CD4-positive, alpha-beta T cell treated with Interleukin-4 for 1 hour (primary cell): ENCODE results near the gene RYK.
A peak's percentile ranks its signal among the peaks of the same experiment; 100 is the strongest.
"Not testable (repeated sequence)": the region's sequence is repeated elsewhere in the genome, so short reads cannot be mapped to it uniquely, and the experiment has no call there.

ENCODE experiments used
- DNase-seq, 2 donors: peaks; one replicate each; pipeline ENCODE4 v3.0.0-alpha.2; 2020 to 2022

The RYK gene

DNA sequence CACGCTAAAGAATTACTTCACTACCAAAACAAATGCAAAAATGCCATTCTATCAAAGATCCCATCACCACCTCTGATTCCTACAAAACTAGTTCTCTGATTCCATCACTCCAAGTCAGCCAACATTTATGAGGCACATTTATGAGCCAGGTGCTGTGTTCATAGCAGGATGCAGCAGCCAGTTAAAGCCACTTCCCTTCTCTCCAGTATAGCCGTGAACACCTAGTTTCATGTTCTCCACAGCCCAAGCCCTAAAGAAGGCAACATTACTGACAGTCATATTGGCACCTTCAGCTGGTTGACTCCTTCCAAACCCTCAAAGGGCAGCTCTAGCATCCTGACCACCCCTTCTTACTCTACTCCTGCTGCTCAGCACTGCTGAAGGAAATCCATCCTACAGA lies 36.4 kb downstream of the RYK start:
- no peak for DNase-seq

DNA sequence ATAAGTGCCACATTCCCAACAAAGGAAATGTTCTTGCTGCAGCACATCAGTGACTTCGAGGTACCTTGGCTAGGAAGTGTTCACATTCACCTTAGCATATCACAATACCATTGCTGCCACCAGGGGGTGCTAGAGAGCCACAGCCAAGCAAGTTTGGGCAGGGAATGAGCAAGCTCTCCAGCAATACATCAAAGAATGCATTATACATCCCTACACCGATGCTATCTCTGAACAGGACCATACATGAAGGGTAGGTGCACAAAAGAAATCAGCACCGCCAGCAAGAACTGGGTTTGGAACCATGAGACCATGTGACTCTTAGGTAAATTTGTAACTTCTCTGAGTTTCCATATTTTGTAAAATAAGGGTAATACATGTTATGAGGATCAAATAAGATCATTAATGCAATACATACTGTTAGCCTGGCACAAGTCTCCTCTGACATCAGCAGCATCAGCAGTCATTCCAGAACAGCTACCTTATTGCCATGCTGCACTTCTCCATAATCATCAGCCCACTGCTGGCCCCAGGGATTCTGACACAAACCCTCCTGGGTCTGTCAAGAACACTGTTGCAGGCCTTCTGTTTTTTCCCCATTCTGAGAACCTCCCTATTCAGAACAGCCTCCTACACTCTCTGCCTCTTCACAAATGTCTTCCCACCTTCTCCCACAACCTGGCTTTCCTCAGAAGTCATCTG lies 37.5 kb downstream of the RYK start:
- DNase-seq = peak; percentile 78 to 80

DNA sequence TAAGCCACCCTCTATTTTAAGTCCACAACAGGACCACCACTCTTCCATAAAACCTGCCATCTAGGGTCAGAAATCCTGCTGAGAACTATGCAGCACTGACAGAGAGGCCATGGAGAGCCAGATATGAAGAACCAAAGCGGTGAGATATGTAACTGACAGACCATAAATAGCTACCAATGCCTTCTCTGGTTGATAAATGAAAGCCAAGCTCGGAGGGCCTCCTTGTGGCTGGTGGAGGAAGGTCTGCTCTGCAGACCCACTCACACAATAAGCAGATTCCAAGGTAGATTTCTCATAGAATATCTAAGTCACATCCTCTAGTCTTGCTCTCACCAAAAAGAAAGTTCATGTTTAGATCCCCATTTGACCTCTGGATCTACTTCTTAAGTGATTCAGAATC lies 38.9 kb downstream of the RYK start:
- no peak for DNase-seq

DNA sequence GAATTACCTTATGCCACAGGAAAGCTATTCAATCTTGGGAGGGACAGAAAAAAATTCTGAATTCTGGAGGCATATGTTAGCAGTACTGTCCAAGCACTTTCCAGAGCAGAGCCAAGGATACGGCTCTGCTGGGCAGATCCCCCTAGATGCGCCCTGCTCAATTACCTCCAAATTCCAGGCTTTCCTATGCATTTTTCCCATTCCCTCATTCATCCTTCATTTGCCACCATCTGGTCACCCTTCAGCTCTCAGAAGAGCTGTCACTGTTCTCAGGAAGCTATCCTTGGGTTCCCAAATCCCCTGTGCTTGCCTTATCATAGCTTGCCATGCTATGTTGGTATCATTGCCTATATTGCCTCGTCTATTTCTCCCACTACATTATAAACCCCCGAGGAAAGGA lies 45.2 kb downstream of the RYK start:
- DNase-seq = no peak

DNA sequence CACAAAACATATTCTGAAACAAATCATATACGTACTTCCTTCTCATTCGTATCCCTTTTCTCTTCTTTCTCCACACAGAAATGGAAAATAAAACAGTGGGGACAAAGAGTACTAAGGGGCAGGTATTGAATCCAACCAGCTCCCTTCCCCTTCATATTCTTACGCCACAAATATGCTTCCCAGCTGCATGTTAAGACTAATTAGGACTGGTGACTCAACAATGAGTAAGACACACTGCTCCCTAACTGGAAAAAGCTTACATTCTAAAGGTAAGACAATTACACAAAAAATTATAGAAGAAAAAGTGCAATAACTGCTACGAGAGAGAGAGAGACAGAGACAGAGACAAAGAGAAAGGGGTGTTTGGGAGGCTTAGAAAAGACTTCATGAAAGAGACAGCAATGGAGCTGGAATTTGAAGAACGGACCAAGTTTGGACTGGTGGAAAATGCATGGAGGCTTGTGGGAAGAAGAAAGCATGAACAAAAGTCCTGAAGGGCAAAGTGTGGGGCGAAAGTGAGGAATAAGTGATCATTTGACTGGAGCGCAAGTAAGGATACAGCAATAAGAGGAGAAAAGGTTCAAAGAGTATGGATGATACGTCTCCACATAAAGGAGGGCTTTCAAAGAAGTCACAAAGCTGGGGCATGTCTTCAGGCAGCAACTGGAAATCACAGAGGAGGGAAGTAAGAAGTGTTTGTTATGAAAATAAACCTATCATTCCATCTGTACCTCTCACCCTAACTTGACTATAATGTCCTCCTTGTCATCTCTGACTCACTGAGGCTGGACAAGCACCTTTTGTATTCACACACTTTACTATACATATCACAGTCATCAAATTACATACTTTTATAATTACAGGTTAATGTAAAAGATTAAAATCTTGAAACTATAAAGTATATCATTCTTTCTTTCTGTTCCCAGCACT lies 49.2 kb downstream of the RYK start:
- DNase-seq = no peak

DNA sequence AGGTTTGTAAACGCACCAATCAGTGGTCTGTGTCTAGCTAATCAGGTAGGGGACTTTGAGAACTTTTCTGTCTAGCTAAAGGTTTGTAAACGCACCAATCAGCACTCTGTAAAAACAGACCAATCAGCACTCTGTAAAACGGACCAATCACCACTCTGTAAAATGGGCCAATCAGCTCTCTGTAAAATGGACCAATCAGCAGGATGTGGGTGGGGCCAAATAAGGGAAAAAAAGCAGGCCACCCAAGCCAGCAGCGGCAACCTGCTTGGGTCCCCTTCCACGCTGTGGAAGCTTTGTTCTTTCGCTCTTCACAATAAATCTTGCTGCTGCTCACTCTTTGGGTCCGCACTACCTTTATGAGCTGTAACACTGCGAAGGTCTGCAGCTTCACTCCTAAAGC lies 50.8 kb downstream of the RYK start:
- not testable (repeated sequence) for DNase-seq

DNA sequence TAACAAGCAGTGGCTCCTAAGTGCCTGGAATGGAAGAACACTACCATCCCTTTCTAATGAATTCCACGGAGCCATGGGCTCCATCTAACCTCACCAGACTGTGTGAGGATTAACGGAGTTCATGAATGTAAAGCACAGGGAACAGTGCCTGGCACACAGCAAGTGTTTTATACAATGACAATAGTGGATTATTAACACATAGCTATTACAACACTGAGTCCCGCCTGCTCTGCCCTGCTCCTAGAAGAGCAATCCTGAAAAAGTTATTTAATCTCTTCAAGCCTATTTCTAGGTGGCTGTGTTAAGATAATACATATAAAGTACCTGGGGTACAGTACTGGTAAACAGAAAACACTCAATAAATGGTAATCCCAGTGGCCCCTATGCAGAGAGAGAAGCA lies 51.4 kb downstream of the RYK start:
- DNase-seq = no peak

DNA sequence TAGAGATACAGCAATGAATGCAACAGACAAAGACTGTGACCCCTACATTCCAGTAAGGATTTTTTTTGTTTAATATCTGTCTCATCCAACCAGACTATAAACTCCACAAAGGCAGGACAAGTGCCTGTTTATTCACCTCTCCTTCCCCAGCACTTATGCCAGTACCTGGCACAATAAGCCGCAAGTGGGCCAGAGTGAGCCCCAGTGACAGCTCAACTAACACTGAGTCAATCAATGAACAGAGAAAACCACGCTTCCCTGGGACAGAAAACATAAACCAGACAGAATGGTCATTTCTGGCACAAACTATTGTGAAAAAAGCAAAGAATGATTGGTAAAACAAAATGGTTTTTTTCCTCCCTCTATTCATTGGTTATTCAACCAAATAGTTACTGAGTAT lies 52.2 kb downstream of the RYK start:
- DNase-seq = no peak

DNA sequence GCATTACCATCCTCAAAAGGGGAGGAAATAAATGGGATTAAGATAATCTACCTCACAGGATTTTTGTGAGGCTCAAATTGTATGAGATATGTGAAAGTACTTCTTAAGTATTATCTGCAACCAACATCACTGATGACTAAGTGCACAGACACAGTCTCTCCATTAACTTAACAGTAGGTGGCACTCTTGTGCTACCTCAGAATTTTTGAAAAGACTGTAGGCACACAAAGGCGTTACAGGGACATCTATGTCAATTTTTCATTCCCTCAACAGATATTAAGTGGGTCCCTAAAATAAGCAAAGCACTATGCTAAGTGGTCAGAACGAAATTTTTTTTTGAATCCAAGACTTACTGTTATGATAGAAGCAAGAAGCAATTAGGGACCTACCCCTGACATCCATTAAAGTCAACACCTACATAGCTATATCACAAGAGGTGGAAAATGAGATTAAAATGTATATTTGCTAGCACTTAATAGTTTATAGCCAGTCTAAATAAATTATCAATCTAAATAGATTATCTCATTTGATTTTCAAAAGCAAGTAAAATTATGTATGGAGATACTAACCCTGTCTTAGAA lies 52.9 kb downstream of the RYK start:
- DNase-seq = peak in 1 of 2 donors; percentile 59

DNA sequence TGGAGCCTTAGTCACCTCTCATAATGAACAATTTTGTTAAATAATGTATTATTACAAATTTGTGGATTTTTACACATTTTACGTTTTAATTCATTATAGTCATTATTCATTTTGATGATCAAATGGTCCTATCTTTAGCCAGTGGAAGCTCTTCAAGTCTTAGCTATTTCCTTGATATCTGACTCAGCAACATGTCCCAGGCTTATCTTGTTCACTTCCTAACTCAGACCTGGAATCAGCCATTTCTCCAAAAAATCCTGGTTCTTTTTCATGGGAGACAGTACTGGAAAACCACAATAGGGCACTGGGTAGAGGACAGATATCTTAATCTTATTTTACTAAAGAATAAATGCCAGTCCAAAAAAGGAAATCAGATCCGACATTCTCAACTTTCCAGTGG lies 56.4 kb downstream of the RYK start:
- DNase-seq = no peak

DNA sequence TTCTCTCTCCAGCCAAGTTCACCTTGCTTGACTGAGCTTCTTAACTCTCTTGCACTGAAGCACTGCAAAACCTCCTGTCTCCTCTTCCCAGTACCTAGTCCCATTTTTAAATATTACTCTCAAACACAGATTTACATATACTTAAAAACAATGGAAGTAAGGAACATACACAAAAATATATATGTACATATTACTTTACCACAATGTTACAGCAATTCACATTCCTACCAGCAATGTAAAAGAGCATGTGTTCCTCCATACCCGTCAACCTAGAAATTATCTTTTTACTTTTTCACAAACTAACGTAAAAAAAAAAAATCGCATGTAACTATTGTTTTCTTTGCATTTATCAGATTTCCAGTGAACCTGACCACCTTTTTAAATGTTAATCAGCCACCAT lies 60.4 kb downstream of the RYK start:
- no peak for DNase-seq

DNA sequence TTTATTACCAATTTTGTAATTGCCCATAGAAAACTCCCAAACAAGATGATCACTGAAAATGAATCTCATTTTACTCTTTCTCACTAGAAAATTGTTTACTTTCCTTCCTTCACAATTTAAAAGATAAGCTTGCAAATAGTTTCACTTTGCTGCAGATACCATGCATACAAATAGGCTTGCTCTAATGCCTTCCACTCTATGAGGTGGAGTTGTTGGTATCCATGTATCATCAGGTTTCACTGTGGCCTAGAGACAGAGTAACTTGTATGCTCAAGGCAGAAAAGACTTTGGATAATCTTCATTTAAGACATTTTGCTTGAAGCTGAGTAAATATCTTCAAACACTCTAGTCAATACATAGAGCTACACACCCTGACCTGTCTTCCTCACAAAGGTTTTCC lies 60.8 kb downstream of the RYK start:
- no peak for DNase-seq

DNA sequence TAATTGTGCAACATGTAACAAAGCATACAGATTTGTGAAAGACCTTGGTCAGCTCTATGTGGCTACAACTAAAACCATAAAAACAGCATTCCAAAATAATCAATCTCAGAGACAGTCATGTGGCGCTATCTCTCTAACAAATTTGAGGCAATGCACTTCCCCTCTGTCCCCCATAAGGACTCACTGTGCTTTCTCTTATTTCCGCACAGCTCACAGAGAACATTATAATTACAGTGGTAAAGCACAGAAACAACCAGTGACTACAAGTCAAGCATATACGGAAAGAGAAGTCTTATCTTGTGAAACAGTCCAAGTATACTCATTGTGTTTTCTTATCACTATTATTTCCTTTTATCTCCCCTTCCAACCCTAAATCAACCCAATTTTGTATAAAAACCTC lies 64.3 kb downstream of the RYK start:
- no peak for DNase-seq

DNA sequence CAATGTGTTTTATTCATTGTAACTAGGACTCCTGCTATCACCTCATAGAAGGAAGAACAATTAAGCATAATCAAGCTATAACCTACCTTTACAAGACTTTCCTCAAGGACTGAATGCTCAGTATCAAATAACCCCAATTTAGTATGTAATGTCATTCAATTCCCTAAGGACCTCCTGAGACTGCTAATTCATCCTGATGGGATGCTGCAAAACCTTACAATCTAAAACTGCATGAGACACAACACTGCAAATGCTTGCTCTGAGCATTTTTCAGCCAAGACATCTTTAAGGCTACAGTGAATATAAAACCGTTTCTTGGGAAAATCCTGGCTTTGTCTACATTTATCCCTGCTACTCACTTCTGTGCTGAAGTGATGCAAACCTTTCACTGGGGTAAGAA lies 69.9 kb downstream of the RYK start:
- DNase-seq = no peak

DNA sequence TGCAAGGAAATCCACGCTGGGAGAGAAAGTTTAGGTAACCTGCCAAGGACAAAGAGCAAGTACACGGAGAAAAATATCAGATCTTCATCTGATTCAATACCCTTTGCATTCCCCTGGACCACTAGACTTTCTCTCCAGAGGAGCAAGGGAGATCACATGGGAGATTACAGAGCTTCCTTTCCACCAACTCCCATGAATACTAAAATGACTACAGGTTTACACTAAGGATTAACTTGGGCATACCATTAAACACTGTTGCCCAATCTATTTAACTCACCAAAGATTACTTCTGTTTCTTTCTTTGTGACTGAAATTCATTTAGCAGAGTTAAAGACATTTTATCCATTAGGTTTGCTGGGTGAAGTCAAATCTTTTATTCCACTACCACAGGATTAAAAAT lies 71.2 kb downstream of the RYK start:
- DNase-seq = no peak

DNA sequence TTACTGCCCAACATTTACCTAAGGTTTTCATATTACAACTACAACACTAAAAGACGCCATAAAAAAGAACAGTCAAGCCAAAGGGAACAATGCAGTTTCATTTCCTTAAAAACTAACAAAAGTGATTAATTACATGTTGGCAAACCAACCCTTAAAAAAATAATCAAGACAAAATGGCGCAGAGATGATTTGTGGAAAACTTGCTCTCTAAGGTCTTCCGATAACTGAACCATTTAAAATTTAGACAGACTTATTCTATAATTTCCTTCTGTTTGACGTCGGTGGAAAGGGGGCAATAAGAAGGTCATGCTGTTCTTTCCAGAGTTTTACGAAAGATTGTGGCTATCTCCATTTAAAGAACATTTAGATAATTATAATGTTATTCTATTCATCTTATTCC lies 87.6 kb downstream of the RYK start:
- no peak for DNase-seq

DNA sequence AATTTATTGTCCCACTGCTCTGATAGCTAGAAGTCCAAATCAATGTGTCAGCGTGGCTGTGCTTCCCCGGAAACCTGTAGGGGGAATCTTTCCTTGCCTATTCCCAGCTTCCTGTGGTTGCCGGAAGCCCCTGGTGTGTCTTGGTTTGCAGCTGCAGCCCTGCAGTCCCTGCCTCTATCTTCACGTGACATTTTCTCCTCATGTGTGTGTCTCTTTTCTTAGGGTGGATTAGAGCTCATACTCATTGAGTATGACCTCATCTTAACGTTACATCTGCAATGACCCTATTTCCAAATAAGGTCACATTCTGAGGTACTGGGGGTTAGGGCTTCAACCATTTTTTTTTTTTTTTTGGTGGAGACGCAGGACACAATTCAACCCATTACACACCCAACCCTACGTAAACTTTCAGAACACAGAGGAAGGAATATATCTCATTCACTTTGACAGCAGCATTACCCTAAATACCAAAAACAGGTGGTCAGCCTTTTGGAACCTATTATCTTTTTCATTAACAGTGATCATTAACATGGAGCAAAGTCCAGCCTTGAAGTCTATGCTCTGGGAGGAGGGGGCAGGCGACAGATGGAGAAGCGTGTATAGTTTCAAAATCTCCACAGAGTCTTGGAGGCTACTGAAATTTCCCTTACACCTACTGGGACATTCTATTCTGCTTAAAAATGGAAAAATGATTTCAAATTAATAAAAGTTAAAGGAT lies 88.6 kb downstream of the RYK start:
- DNase-seq = no peak

DNA sequence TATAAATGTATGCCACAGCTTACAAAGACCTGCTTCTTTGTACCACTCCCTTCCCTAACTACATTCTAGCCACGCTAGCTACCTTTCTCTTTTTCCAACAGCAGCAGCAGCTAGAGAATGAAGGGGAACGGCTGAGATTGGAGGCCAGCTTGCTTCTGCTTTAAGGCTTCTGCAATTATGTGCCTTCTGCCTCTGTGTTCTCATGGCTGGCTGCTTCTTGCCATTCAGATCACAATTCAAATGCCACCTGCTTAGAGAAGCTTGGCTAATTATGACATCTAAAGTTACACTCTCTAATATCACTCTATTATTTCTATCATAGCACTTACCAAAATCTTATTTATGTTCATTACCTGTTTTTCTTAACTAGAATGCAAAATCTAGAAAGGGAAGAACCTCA lies 95.2 kb downstream of the RYK start:
- DNase-seq = no peak

DNA sequence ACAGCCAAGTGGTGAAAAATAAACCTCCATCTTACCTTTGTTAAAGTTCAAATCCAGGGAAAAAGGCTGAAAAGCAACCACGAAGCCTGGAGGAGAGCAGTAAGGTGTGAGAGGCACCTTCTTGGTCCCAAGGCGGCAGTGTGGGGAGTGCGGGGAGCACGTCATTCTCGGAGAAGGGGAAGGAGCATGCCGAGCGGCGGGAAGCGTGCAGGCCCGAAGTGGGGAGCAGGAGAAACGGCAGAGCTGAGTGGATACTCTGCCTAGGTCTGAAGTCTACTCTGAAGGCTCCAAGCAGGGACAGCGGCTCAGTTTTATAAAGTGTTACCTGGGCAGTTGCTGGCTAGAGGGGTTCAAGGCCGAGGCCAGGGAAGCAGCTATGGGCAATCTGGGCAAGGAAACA lies 96.9 kb downstream of the RYK start:
- DNase-seq = no peak

DNA sequence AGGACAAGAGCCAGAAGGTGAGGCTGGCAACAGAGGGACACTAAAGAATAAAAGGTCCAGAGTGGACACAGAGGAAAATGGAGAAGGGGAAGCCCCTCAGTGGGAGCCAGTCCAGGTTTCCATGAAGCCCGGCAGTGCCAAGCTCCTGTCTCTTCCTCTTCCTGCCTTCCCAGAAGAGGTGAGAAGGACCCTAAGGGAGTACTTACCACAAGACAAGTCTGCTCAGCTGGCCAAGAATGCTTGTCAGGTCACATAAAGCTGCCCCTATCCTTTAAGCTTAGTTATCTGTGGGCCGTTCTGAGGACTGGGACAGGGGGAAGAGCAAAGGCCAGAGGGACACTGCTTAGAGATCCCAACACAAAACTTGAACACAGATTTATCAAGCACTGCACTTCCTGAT lies 100.2 kb downstream of the RYK start:
- DNase-seq = no peak

DNA sequence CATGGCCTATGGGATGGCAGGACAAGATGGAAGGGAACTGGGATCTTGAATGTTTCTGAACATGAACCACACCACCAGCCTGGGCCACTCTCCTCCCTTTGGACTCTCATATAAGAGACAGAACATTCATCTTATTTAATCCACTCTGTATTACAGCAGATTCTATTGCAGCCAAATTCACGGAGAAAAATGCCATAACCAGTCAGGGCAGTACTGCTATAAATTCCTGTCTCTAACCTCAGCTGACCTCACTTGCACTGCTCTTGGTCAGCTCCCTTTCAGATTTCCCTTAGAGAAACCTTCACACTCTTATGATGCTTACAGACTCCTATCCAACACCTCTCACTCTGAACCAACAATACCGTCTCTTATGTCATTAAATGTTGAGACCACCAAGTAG lies 101.4 kb downstream of the RYK start:
- DNase-seq = no peak

DNA sequence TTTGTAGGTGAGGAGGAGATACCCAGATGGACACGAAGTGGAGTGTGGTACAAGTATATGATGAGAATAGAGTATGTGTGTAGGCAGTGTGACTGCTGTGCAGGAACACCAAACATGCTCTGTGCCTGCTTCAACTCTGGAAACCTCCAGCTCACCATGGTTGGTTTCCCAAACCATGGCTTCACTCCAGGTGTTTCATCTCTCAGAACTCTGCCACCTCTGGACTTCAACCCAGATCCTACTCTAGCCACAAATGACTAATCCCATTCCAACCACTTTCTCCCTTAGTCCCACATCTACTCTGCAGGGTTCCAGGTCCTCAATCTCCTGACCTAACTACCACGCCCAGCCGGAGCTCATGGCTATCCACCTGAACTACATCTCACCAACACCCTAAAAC lies 102.1 kb downstream of the RYK start:
- no peak for DNase-seq

DNA sequence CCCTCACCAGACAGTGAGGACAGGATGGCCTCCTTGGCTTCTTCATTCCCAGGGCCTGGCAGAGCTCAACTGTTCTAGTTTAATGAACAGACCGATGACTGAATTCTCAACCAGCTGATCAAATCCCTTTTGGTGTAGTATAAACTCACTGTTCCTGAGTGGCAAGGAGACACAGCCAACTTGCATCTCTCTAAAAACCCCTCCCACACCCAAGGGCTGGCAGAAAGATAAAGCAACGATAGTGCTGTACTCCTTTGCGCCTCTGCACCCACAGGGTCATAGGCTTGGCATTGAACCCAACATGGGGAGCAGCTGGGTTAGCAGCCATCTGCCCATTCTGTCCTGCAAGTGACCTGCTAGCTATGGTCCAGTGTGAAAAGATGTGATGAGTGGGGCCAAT lies 103.2 kb downstream of the RYK start:
- no peak for DNase-seq

DNA sequence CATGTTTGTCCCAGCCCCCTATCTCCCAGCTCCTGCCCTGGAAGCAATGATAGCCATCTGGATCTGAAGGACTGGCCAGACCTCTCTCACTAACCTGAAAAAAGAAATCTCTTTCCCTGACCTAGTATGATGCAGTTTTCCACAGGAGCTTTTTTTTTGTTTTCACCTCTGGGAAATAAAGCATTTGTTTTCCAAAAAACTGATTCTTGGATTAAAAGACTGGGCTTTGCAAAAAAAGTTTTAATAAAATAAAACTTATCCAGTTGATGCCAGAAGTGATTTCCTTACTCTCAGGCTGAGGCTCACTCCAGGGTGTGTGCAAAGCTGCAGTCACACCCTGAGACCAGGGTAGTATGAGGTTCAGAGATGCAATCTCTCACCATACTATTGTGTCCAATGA lies 104.0 kb downstream of the RYK start:
- DNase-seq = no peak
